ENCODE measurements around the gene TAS1R2.

Gene TAS1R2

DNA sequence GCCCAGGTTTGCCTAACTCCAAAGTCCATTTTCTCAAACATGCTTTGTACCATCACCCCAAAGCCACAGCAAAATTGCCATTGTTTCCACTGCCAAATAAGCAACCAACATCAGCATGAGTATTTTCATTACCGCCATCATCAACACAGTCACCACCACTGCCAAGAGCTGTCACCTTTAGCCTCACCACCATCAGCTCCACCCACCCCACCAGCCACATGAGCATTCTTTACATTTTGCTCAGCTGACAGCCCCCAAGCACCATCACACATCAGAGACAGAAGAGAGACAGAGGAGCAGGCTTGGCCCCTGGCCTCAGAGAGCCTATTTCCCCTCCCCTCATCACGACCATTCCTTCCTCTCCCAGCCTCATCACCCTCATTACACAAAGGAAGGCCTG is 42.7 kb downstream of the TAS1R2 start:
- no peaks in the 10 kb centered on the region for H3K36me3 ChIP-seq
- H3K27ac ChIP-seq = no peak overlapping the region
- H3K4me1 ChIP-seq = peaks cover 0 to 3% (median 0%) of the 10 kb centered on the region in 4 donors
- peaks cover 0 to 85% of the 10 kb centered on the region in 2 donors for H3K27me3 ChIP-seq
- intact Hi-C loops (cut with DNase I; ENCODE audit: low total_unique reads) = no loop called here
- H3K4me3 ChIP-seq = no peak overlapping the region
- no peak for DNase-seq
- H3K9me3 ChIP-seq = no peaks in the 10 kb centered on the region
- TF ChIP-seq, protein P1, sequence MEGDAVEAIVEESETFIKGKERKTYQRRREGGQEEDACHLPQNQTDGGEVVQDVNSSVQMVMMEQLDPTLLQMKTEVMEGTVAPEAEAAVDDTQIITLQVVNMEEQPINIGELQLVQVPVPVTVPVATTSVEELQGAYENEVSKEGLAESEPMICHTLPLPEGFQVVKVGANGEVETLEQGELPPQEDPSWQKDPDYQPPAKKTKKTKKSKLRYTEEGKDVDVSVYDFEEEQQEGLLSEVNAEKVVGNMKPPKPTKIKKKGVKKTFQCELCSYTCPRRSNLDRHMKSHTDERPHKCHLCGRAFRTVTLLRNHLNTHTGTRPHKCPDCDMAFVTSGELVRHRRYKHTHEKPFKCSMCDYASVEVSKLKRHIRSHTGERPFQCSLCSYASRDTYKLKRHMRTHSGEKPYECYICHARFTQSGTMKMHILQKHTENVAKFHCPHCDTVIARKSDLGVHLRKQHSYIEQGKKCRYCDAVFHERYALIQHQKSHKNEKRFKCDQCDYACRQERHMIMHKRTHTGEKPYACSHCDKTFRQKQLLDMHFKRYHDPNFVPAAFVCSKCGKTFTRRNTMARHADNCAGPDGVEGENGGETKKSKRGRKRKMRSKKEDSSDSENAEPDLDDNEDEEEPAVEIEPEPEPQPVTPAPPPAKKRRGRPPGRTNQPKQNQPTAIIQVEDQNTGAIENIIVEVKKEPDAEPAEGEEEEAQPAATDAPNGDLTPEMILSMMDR (IDR thresholded peaks at IDR 0.05) = no peak

- TF ChIP-seq, protein P1 (IDR thresholded peaks at IDR 0.05) = no peak
- Histone ChIP-seq H3K36me3 (no peaks in the 10 kb centered on the region), H3K27ac (no peak overlapping the region), H3K4me1 (no peaks in the 10 kb centered on the region), H3K27me3 (peaks cover 0 to 77% of the 10 kb centered on the region in 2 donors), H3K9me3 (no peaks in the 10 kb centered on the region), H3K4me3 (no peak overlapping the region)
- intact Hi-C loops (cut with DNase I; ENCODE audit: low total_unique reads) = no loop called here
- no peak for DNase-seq
Measured at GRCh38 chr1:18814874-18815531, 44.5 kb downstream of the TAS1R2 start.

DNA sequence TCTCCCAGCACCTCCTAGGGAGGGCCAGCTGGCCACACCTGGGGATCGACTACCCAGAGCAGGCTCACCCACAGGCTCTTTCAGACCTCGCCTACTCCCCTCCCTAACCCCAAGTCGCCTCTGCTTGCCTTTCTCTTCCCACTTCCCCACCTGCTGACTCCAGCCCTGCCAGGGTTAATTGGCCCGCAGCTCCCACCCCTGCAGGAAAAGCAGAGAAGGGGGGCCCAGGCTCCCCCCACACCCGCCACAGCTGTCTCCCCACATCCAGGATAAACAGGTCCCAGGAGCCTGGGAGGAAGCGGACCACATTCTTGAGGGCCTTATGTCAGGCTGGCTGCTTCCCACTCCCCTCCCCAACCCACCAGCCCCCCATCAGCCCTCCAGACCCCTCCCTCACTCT is 45.0 kb downstream of the TAS1R2 start:
- H3K9me3 ChIP-seq = no peaks in the 10 kb centered on the region
- H3K4me3 ChIP-seq = no peak overlapping the region
- no peaks in the 10 kb centered on the region for H3K36me3 ChIP-seq
- intact Hi-C loops (cut with DNase I; ENCODE audit: low total_unique reads) = no loop called here
- no peaks in the 10 kb centered on the region for H3K4me1 ChIP-seq
- H3K27ac ChIP-seq = no peak overlapping the region
- H3K27me3 ChIP-seq = peaks cover 0 to 77% of the 10 kb centered on the region in 2 donors
- TF ChIP-seq, protein P1 (IDR thresholded peaks at IDR 0.05) = no peak
- no peak for DNase-seq

DNA sequence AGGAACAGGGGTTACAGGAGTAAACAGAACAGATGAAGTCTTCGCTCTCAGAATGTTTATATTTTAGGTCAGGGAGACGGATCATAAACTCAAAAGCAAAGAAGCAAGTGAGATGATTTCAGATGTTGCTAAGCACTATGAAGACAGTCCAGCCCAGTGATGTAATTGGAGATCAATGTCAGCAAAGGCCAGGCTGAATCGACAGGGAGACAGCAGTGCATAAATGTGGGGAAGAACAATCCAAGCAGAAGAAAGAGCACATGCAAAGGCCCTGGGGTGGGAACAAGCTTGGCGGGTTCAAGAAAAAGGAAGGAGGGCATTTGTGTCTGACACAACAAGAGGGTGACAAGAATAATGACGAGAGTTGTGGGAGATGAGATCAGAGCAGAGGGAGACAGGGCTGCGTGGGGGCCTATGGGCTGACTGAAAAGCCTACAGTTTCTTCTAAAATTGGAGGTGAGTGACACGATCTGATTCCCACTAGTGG is 47.0 kb downstream of the TAS1R2 start:
- TF ChIP-seq, protein P1 (IDR thresholded peaks at IDR 0.05) = no peak
- intact Hi-C loops (cut with DNase I; ENCODE audit: low total_unique reads) = no loop called here
- H3K4me3 ChIP-seq = no peak overlapping the region
- no peak for DNase-seq
- no peaks in the 10 kb centered on the region for H3K36me3 ChIP-seq
- no peaks in the 10 kb centered on the region for H3K4me1 ChIP-seq
- H3K9me3 ChIP-seq = no peaks in the 10 kb centered on the region
- H3K27ac ChIP-seq = no peak overlapping the region
- peaks cover 0 to 77% of the 10 kb centered on the region in 2 donors for H3K27me3 ChIP-seq

GRCh38 chr1:18811733-18812452 is 47.6 kb downstream of the TAS1R2 start:
- no peaks in the 10 kb centered on the region for H3K36me3 ChIP-seq
- H3K4me3 ChIP-seq = no peak overlapping the region
- no peak for DNase-seq
- no peaks in the 10 kb centered on the region for H3K4me1 ChIP-seq
- TF ChIP-seq, protein P1 (IDR thresholded peaks at IDR 0.05) = no peak
- peaks cover 0 to 76% of the 10 kb centered on the region in 2 donors for H3K27me3 ChIP-seq
- H3K27ac ChIP-seq = no peak overlapping the region
- intact Hi-C loops (cut with DNase I; ENCODE audit: low total_unique reads) = no loop called here
- no peaks in the 10 kb centered on the region for H3K9me3 ChIP-seq
